ENCODE data around the gene NLN.
A peak's percentile ranks its signal among the peaks of the same experiment; 100 is the strongest.
"Not testable (repeated sequence)": the region's sequence is repeated elsewhere in the genome, so short reads cannot be mapped to it uniquely, and the experiment has no call there.

Gene NLN

GRCh38 chr5:65734196-65734775 lies 12.3 kb downstream of the NLN start:
- not testable (repeated sequence) for DNase-seq

DNA sequence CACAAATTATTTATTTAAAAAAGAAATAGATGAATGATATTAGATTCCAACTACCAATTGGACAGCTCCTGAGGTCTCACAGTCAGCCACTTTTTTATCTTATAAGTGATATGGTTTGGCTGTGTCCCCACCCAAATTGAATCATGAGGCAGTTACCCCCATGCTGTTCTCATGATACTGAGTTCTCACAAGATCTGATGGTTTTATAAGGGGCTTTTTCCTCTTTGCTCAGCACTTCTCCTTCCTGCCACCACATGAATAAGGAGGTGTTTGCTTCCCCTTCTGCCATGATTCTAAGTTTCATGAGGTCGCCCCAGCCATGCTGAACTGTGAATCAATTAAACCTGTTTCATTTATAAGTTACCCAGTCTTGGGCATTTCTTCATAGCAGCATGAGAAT lies 12.9 kb downstream of the NLN start:
- DNase-seq, result no peak

- no peak for DNase-seq
Observed at GRCh38 chr5:65736011-65736410, 14.0 kb downstream of the NLN start.

DNA sequence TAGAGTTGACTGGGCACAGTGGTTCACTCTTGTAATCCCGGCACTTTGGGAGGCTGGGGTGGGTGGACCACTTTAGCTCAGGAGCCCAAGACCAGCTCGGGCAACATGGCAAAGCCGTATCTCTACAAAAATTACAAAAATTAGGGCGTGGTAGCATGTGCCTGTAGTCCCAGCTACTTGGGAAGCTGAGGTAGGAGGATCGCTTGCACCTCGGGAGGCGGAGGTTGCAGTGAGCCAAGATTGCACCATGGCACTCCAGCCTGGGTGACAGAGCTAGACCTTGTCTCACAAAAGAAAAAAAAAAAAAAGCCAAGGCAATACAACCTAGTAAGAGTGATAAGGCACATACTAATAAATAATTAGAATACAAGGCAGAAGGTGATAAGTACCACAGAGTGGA lies 15.8 kb downstream of the NLN start:
- no peak for DNase-seq

- DNase-seq, result no peak
Observed at GRCh38 chr5:65738305-65738704, 16.3 kb downstream of the NLN start.

GRCh38 chr5:65739162-65739561 lies 17.2 kb downstream of the NLN start:
- no peak for DNase-seq

- peak in 1 of 2 donors; percentile 43 for DNase-seq
Observed at GRCh38 chr5:65742565-65743231, 20.7 kb downstream of the NLN start.

GRCh38 chr5:65749221-65749844 lies 27.3 kb downstream of the NLN start:
- DNase-seq, result no peak

GRCh38 chr5:65749956-65750355 lies 28.0 kb downstream of the NLN start:
- DNase-seq, result no peak

GRCh38 chr5:65750938-65751337 lies 28.9 kb downstream of the NLN start:
- DNase-seq, result no peak

DNA sequence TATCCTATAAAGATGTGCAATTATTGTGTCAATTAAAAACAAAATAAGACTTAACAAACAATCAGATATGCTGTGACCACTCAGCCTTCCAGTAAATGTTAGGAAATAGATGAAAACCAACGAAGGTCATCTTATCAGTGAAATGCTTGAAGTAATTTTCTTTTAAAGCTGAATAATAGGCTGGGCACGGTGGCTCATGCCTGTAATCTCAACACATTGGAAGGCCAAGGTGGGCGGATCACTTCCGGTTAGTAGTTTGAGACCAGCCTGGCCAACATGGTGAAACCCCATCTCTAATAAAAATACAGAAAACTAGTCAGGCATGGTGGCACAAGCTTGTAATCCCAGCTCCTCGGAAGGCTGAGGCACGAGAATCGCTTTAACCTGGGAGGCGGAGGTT lies 31.2 kb downstream of the NLN start:
- DNase-seq, result no peak

DNA sequence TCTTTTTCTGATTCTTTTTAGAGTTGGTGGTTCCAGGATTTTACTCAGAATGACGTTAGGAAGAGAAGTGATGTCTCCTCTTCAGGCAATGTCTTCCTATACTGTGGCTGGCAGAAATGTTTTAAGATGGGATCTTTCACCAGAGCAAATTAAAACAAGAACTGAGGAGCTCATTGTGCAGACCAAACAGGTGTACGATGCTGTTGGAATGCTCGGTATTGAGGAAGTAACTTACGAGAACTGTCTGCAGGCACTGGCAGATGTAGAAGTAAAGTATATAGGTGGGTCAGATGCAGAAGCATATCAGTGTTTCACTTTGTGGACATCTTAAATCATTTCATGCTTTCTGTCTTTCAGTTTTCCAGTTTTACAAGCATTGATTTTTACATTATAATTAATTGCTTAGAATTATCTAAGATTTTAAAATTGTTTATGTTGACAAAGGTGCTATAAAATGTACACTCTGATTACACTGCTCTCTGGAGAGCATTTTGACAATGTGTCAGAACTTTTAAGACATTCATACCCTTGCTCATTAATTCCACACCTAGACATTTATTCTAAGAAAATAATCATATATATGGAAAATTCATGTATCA lies 36.6 kb downstream of the NLN start:
- no peak for DNase-seq

DNA sequence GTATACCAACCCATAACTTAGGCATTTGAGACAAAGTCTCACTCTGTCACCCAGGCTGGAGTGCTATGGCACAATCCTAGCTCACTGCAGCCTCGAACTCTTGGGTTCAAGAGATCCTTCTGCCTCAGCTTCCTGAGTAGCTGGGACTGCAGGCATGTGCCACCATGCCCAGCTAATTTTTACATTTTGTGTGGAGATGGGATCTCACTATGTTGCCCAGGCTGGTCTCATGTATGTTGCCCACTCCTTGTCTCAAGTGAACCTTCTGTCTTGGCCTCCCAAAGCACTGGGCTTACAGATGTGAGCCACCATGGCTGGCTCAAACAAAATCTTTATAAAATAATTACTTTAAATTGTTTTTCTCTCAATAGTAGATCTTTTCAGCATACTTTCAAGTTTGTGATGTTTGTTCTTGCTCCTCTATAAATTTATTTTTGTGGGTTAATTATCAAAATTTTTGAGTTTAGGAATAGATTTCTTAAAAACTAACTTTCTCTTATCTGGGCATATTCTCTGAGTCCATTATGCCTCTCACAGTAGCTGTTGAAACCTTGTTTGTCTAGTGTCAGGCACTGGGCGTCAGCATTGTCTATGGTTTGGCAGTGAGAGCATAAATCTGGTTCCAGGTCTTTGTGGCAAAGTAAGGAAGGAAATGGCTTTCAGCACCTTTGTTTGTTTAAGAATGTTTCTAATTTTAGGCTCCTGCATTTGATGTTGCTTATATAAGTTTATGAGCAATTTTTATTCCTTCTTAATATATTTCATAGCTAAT lies 38.7 kb downstream of the NLN start:
- DNase-seq, result peak; percentile 68 to 76

DNA sequence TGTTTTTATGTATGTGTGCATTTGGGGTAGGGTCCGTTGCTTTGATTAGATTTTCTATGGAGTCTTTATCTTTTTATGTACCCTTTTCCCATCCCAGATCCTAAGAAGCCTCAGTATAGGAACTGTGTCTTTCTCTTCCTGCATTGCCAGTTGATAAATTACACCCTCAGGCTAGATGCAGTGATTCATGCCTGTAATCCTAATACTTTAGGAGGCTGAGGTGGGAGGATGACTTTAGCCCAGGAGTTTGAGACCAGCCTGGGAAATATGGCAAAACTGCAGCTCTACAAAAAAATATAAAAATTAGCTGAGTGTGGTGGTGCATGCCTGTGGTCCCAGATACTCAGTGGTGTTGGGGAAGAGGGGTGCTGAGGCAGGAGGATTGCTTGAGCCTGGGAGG lies 40.2 kb downstream of the NLN start:
- DNase-seq, result no peak

DNA sequence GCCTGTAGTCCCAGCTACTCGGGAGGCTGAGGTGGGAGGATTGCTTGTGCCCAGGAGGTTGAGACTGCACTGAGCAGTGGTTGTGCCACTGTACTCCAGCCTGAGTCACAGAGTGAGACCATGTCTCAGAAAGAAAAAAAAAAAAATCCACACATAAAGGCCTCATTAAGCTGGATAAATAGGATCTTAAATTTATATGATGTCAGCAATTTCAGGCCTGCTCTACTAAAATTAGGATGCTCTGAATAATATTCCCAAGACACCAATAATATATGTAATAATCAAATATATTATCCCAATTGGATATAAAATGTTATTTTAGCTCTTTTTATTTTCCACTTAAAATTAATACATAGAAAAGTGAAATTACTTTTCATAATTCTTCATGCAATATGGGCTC lies 43.6 kb downstream of the NLN start:
- DNase-seq, result no peak

DNA sequence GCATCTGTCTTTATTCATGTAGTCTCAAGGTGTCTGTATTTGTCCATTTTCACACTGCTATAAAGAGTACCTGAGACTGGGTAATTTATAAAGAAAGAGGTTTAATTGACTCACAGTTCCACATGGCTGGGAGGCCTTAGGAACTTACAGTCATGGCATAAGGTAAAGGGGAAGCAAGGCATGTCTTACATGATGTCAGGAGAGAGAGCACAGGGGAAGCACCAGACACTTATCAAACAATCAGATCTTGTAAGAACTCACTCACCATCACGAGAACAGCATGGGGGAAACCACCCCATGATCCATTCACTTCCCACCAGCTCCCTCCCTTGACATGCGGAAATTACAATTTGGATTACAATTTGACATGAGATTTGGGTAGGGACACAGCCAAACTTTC lies 44.2 kb downstream of the NLN start:
- DNase-seq, result no peak

DNA sequence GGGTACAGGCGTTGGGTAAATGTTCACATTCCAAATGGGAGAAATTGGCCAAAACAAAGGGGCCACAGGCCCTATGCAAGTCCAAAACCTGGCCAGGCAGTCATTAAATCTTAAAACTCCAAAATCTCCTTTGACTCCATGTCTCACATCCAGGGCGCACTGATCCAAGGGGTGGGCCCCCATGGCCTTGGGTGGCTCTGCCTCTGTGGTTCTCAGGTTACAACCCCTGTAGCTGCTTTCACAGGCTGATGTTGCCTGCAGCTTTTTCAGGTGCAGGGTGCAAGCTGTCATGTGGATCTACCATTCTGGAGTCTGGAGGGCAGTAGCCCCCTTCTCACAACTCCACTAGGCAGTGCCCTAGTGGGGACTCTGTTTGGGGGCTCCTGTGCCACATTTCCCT lies 44.8 kb downstream of the NLN start:
- no peak for DNase-seq

GRCh38 chr5:65767565-65767964 lies 45.6 kb downstream of the NLN start:
- no peak for DNase-seq

- DNase-seq, result no peak
Observed at GRCh38 chr5:65768723-65769346, 46.8 kb downstream of the NLN start.

GRCh38 chr5:65769539-65769938 lies 47.5 kb downstream of the NLN start:
- no peak for DNase-seq

DNA sequence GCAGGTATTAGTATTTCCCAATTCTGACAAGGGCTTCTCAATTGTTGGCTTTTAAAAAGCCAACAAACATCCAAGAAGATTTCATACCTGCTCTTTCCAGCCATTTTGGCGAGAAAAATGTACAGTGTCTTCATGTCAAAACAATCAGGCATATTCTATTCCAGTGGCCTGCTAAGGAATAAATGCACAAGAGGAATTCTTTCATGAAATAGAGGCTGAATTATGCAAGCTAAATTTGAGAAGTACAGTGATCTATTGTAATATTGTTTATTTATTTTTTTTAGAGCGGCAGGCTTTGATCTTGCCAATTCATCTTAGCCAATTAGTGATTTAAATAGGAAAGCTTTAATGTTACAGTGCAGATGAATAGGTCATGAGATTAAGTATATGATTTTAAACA lies 49.3 kb downstream of the NLN start:
- DNase-seq, result no peak

- DNase-seq, result not testable (repeated sequence)
Observed at GRCh38 chr5:65772963-65773362, 51.0 kb downstream of the NLN start.

- peak in 1 of 2 donors; percentile 15 for DNase-seq
Observed at GRCh38 chr5:65774346-65774745, 52.3 kb downstream of the NLN start.
